Left ventricle myocardium inferior (tissue), 1 donor: ENCODE data around the gene EID3. TPM values are rescaled to one million over a fixed set of nuclear protein-coding genes. Genes with fewer than 3 reads are reported as not detected.

Experiments used
- DNase-seq: peaks from one replicate; pipeline ENCODE4 v3.0.0-alpha.2; 2020
- H3K27ac ChIP-seq: fragments of 200-600 bp; replicated peaks from 2 replicates; pipeline ENCODE4 v1.8.0; 2021
- H3K27me3 ChIP-seq: fragments of 200-600 bp; 2 replicates; pipeline ENCODE4 v1.8.0; 2021; ENCODE audit warnings: low read depth
- H3K36me3 ChIP-seq: fragments of 200-600 bp; 2 replicates; pipeline ENCODE4 v1.8.0; 2021
- H3K4me1 ChIP-seq: fragments of 200-600 bp; 2 replicates; pipeline ENCODE4 v1.8.0; 2021
- H3K4me3 ChIP-seq: fragments of 200-600 bp; 2 replicates; pipeline ENCODE4 v1.8.0; 2021; ENCODE audit warnings: mild to moderate bottlenecking, moderate library complexity
- H3K9me3 ChIP-seq: fragments of 200-600 bp; replicated peaks from 2 replicates; pipeline ENCODE4 v1.8.0; 2021
- CTCF ChIP-seq: fragments of 200-600 bp; IDR thresholded peaks from 2 replicates; pipeline ENCODE4 v1.8.0; 2021; ENCODE audit warnings: antibody characterized with exemption, mild to moderate bottlenecking, borderline replicate concordance
- intact Hi-C: fragments of 100-400 bp; cut with micrococcal nuclease; formaldehyde crosslinking; loops from one replicate; pipeline ENCODE4 v1.11.0; 2022
- long read RNA-seq: library from polyadenylated mRNA; unstranded; transcript quantifications from one replicate; pipeline ENCODE4 v2.0.0, GENCODE V29; 2021
- total RNA-seq: library from RNA; stranded (reverse); fragmentation: NEBNext Ultra II Directional; extraction: Animal tissue kit (Norgen Biotek cat#: 25700); gene quantifications from one replicate; pipeline ENCODE4 v1.2.1, GENCODE V29; 2021
- donor health status: DM: no; HTN: yes; CAD: no; lungs with severe emphysema.

EID3 gene
- 0.60 TPM for total RNA-seq
- long read RNA-seq, result 0 reads

DNA sequence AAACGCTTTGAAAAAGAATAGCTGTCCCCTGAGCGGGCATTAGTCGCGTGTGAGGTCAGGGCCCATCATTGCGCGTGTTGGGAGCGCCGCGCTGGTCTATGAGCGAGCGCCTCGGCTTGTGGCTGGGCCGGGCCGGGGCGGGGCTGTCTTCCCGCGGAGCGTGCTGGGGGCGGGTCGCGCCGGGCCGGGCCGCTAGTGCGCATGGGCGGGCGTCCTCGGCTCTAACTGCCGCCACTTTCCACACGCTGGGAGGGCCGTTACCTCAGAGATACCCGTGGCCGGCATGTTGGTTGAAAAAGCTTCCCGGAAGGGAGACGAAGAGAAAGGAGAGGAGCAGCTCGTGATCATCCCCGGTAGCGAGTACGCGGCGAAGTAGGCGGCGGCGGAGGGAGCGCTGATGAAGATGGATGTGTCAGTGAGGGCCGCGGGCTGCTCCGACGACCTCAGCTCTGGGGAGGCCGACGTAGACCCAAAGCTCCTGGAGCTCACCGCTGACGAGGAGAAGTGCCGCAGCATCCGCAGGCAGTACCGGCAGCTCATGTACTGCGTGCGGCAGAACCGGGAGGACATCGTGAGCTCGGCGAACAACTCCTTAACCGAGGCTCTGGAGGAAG is at the start of gene EID3:
TSS of gene EID3 (plus strand) at position 202 of the 614 bp plus-strand sequence. CDS start at position 398, 196 bp downstream.
- H3K36me3 ChIP-seq, result peaks cover 3% of the 10 kb centered on the region
- no peaks in the 10 kb centered on the region for H3K9me3 ChIP-seq
- peak within 1 kb of the TSS; percentile 70 for H3K4me3 ChIP-seq
- intact Hi-C loops, result no loop called here
- no peaks in the 10 kb centered on the region for H3K27me3 ChIP-seq
- no peak for TF ChIP-seq CTCF
- peaks cover 82% of the 10 kb centered on the region for H3K4me1 ChIP-seq
- peak within 1 kb of the TSS; percentile 80 for H3K27ac ChIP-seq
- DNase-seq, result peak; percentile 93

DNA sequence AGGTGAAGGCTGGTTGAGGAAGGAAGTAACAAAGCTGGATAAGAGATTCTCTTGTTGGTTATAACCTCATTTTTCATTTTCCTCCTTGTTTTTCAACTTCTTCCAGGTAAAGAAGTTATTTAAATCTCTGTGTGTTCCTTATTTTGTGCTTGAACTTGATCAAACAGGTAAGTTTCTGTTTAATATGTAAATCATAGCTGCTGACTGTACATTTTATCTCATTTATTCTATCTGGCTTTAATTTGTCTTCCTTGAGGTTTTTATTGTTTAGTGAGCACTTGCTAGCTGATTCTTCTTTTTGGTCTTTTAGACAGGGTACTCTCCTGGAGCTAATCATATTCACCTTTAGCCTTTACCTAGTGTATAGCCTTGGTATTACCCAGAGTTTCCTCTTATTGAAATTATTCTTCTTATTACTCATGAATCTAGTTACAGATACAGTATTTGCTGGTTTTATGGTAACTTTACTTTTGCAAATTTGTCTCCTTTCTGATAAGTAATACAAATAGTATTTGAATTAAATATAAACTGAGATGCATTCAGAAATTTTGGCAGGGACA is 45.5 kb upstream of the EID3 start:
- H3K4me1 ChIP-seq, result no peaks in the 10 kb centered on the region
- intact Hi-C loops, result no loop called here
- DNase-seq, result no peak
- no peak overlapping the region for H3K4me3 ChIP-seq
- no peaks in the 10 kb centered on the region for H3K9me3 ChIP-seq
- H3K27ac ChIP-seq, result no peak overlapping the region
- H3K27me3 ChIP-seq, result no peaks in the 10 kb centered on the region
- no peaks in the 10 kb centered on the region for H3K36me3 ChIP-seq
- no peak for TF ChIP-seq CTCF

DNA sequence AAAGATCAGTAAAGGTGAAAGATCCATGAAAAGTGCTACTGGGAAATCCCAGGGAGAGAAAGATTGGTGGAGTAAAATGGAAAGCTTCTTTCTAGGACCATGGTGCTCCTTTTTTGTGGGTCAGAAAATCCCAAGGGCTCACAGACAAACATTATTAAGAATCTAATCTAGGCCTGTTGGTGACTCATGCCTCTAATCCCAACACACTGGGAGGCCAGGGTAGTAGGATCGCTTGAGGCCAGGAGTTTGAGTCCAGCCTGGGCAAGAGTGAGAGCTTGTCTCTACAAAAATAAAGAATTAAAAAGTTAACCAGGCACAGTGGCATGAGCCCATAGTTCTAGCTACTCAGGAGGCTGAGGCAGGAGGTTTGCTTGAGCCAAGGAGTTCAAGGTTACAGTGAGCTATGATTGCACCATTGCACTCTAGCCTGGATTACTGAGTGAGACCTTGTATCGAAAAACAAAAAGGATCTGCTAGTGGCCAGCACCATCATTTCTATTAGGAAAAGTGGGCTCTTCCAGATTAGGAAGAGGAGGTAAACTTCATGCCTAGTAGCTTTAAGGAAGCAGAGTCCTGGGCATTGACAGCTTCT is 45.0 kb upstream of the EID3 start:
- TF ChIP-seq CTCF, result no peak
- no peaks in the 10 kb centered on the region for H3K4me1 ChIP-seq
- H3K4me3 ChIP-seq, result no peak overlapping the region
- H3K27me3 ChIP-seq, result no peaks in the 10 kb centered on the region
- no peak for DNase-seq
- intact Hi-C loops, result no loop called here
- no peak overlapping the region for H3K27ac ChIP-seq
- H3K36me3 ChIP-seq, result no peaks in the 10 kb centered on the region
- H3K9me3 ChIP-seq, result no peaks in the 10 kb centered on the region

GRCh38 chr12:104263026-104263425 is 40.5 kb upstream of the EID3 start:
- no peak for DNase-seq
- intact Hi-C loops, result no loop called here

More at GRCh38 chr12:104263026-104263425, 40.5 kb upstream of the EID3 start:
- H3K4me1 ChIP-seq, result no peaks in the 10 kb centered on the region
- H3K27me3 ChIP-seq, result no peaks in the 10 kb centered on the region
- H3K27ac ChIP-seq, result no peak overlapping the region
- TF ChIP-seq CTCF, result no peak
- H3K36me3 ChIP-seq, result no peaks in the 10 kb centered on the region
- no peak overlapping the region for H3K4me3 ChIP-seq
- H3K9me3 ChIP-seq, result no peaks in the 10 kb centered on the region
